T-helper 1 cell treated with Interleukin-12 subunit alpha and Interleukin-12 subunit beta and Interleukin-4 antibody, amounts not matched to agents 30 μg/mL and 1 μg/mL, for 36 hours (primary cell): ENCODE results near the gene OSGEP.

Experiments used
- H3K27ac Mint-ChIP-seq: one replicate; pipeline ENCODE4 v1.8.0; 2021; ENCODE audit warnings: mild to moderate bottlenecking, mixed read lengths
- H3K27me3 Mint-ChIP-seq: one replicate; pipeline ENCODE4 v1.8.0; 2021; ENCODE audit warnings: low read depth, mixed read lengths
- H3K36me3 Mint-ChIP-seq: one replicate; pipeline ENCODE4 v1.8.0; 2021; ENCODE audit warnings: low read depth, mixed read lengths
- H3K4me1 Mint-ChIP-seq: one replicate; pipeline ENCODE4 v1.8.0; 2021; ENCODE audit warnings: low read depth, mixed read lengths
- H3K4me3 Mint-ChIP-seq: one replicate; pipeline ENCODE4 v1.8.0; 2021; ENCODE audit warnings: mild to moderate bottlenecking, moderate library complexity, mixed read lengths
- H3K9me3 Mint-ChIP-seq: one replicate; pipeline ENCODE4 v1.8.0; 2021; ENCODE audit warnings: mixed read lengths

Gene OSGEP

GRCh38 chr14:20485900-20486299, 31.3 kb upstream of the OSGEP start:
- H3K27ac Mint-ChIP-seq = no peak overlapping the region
- no peaks in the 10 kb centered on the region for H3K9me3 Mint-ChIP-seq
- H3K4me3 Mint-ChIP-seq = no peak overlapping the region
- H3K4me1 Mint-ChIP-seq = peaks cover 35% of the 10 kb centered on the region
- no peaks in the 10 kb centered on the region for H3K27me3 Mint-ChIP-seq
- peaks cover 3% of the 10 kb centered on the region for H3K36me3 Mint-ChIP-seq

GRCh38 chr14:20482382-20482781, 27.8 kb upstream of the OSGEP start:
- Mint-ChIP-seq H3K4me1 (peaks cover 15% of the 10 kb centered on the region), H3K36me3 (peaks cover 17% of the 10 kb centered on the region), H3K9me3 (no peaks in the 10 kb centered on the region), H3K4me3 (no peak overlapping the region), H3K27me3 (no peaks in the 10 kb centered on the region), H3K27ac (no peak overlapping the region)

- Mint-ChIP-seq H3K4me3 (no peak overlapping the region), H3K27ac (no peak overlapping the region), H3K9me3 (no peaks in the 10 kb centered on the region), H3K36me3 (peaks cover 50% of the 10 kb centered on the region), H3K4me1 (peaks cover 24% of the 10 kb centered on the region), H3K27me3 (no peaks in the 10 kb centered on the region)
These were observed 24.3 kb upstream of the OSGEP start for GRCh38 chr14:20478894-20479293.

- Mint-ChIP-seq H3K36me3 (peaks cover 63% of the 10 kb centered on the region), H3K27ac (peak overlapping the region; percentile 79), H3K4me1 (peaks cover 31% of the 10 kb centered on the region), H3K4me3 (peak overlapping the region; percentile 67), H3K27me3 (no peaks in the 10 kb centered on the region), H3K9me3 (no peaks in the 10 kb centered on the region)
These were observed 22.7 kb upstream of the OSGEP start for GRCh38 chr14:20477211-20477876.

GRCh38 chr14:20476776-20477175, 22.2 kb upstream of the OSGEP start:
- Mint-ChIP-seq H3K27ac (peak overlapping the region; percentile 79), H3K27me3 (no peaks in the 10 kb centered on the region), H3K4me1 (peaks cover 36% of the 10 kb centered on the region), H3K4me3 (peak overlapping the region; percentile 67), H3K36me3 (peaks cover 66% of the 10 kb centered on the region), H3K9me3 (no peaks in the 10 kb centered on the region)

- peaks cover 6% of the 10 kb centered on the region for H3K27me3 Mint-ChIP-seq
- H3K9me3 Mint-ChIP-seq = no peaks in the 10 kb centered on the region
These were observed 18.0 kb upstream of the OSGEP start for GRCh38 chr14:20472536-20473169.

GRCh38 chr14:20470603-20470901, 15.9 kb upstream of the OSGEP start:
- Mint-ChIP-seq H3K27me3 (peaks cover 11% of the 10 kb centered on the region), H3K36me3 (peaks cover 36% of the 10 kb centered on the region), H3K27ac (peak overlapping the region; percentile 97), H3K9me3 (no peaks in the 10 kb centered on the region), H3K4me1 (peaks cover 38% of the 10 kb centered on the region), H3K4me3 (peak overlapping the region; percentile 99)

More at GRCh38 chr14:20472536-20473169, 18.0 kb upstream of the OSGEP start:
- Mint-ChIP-seq H3K4me1 (peaks cover 50% of the 10 kb centered on the region), H3K36me3 (peaks cover 55% of the 10 kb centered on the region), H3K27ac (peak overlapping the region; percentile 50), H3K4me3 (peak overlapping the region; percentile 39)

GRCh38 chr14:20469890-20470602, 15.4 kb upstream of the OSGEP start:
- Mint-ChIP-seq H3K27me3 (peaks cover 11% of the 10 kb centered on the region), H3K27ac (peak overlapping the region; percentile 97), H3K4me1 (peaks cover 37% of the 10 kb centered on the region), H3K36me3 (peaks cover 31% of the 10 kb centered on the region), H3K9me3 (no peaks in the 10 kb centered on the region), H3K4me3 (peak overlapping the region; percentile 99)

- Mint-ChIP-seq H3K4me3 (peak within 1 kb of the TSS; percentile 99), H3K36me3 (peaks cover 24% of the 10 kb centered on the region), H3K4me1 (peaks cover 35% of the 10 kb centered on the region), H3K27me3 (peaks cover 11% of the 10 kb centered on the region), H3K27ac (peak within 1 kb of the TSS; percentile 97), H3K9me3 (no peaks in the 10 kb centered on the region)
These were observed 14.8 kb upstream of the OSGEP start, which contains the start of gene PNP for GRCh38 chr14:20469242-20469889. Gene PNP, plus strand, starts transcription at chr14:20469406. Its CDS starts 119 bp downstream, at chr14:20469525.

GRCh38 chr14:20468764-20469241, 14.2 kb upstream of the OSGEP start:
- Mint-ChIP-seq H3K27ac (peak overlapping the region; percentile 97), H3K4me3 (peak overlapping the region; percentile 99), H3K4me1 (peaks cover 30% of the 10 kb centered on the region), H3K36me3 (peaks cover 19% of the 10 kb centered on the region), H3K27me3 (peaks cover 11% of the 10 kb centered on the region), H3K9me3 (no peaks in the 10 kb centered on the region)

GRCh38 chr14:20461225-20462141, 6.9 kb upstream of the OSGEP start, which contains the start of gene PIP4P1:
Gene PIP4P1, minus strand, starts transcription at chr14:20461434. Its CDS starts 109 bp downstream, at chr14:20461325.
- H3K4me3 Mint-ChIP-seq = peak within 1 kb of the TSS; percentile 90
- peaks cover 2% of the 10 kb centered on the region for H3K27me3 Mint-ChIP-seq
- no peaks in the 10 kb centered on the region for H3K9me3 Mint-ChIP-seq
- H3K4me1 Mint-ChIP-seq = peaks cover 37% of the 10 kb centered on the region
- H3K36me3 Mint-ChIP-seq = peaks cover 17% of the 10 kb centered on the region
- H3K27ac Mint-ChIP-seq = peak within 1 kb of the TSS; percentile 93

- Mint-ChIP-seq H3K4me1 (peaks cover 37% of the 10 kb centered on the region), H3K27me3 (no peaks in the 10 kb centered on the region), H3K27ac (peak overlapping the region; percentile 85), H3K9me3 (no peaks in the 10 kb centered on the region), H3K36me3 (peaks cover 17% of the 10 kb centered on the region), H3K4me3 (peak overlapping the region; percentile 90)
These were observed 6.0 kb upstream of the OSGEP start for GRCh38 chr14:20460458-20461224.
